ENCODE results near the gene PACRG.

The PACRG gene

GRCh38 chr6:163098827-163099479, 371.2 kb downstream of the PACRG start:
- TF ChIP-seq, protein P1, sequence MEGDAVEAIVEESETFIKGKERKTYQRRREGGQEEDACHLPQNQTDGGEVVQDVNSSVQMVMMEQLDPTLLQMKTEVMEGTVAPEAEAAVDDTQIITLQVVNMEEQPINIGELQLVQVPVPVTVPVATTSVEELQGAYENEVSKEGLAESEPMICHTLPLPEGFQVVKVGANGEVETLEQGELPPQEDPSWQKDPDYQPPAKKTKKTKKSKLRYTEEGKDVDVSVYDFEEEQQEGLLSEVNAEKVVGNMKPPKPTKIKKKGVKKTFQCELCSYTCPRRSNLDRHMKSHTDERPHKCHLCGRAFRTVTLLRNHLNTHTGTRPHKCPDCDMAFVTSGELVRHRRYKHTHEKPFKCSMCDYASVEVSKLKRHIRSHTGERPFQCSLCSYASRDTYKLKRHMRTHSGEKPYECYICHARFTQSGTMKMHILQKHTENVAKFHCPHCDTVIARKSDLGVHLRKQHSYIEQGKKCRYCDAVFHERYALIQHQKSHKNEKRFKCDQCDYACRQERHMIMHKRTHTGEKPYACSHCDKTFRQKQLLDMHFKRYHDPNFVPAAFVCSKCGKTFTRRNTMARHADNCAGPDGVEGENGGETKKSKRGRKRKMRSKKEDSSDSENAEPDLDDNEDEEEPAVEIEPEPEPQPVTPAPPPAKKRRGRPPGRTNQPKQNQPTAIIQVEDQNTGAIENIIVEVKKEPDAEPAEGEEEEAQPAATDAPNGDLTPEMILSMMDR (IDR thresholded peaks at IDR 0.05; ENCODE audit: insufficient read depth, low read depth, low read length, missing control alignments): no peak
- no peak overlapping the region for H3K4me3 ChIP-seq (ENCODE audit: low read length)
- DNase-seq (ENCODE audit: low read depth): no peak

- TF ChIP-seq, protein P1 (IDR thresholded peaks at IDR 0.05; ENCODE audit: insufficient read depth, low read depth, low read length, missing control alignments): no peak
- H3K4me3 ChIP-seq (ENCODE audit: low read length): no peak overlapping the region
- no peak for DNase-seq (ENCODE audit: low read depth)
Measured at GRCh38 chr6:163099621-163100171, 371.9 kb downstream of the PACRG start.

DNA sequence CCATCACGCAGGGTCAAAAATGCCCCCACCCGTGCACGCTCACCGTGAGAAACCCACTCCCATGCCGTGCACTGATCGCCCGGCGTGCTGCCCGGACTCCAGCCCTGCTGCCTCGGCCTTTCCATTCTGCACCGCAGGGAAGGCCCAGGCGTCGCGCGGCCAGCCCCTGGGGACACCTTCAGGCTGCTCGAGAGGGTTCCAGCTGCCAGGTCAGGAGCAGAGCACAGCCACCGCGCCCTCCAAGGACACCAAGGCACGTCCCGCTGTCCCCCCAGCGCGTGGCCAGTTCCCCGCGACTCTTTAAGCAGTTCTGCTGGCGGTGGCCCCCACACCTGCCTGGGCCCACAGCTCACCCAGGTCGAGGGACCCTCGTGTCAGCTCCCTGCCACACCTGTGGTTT, 372.5 kb downstream of the PACRG start:
- DNase-seq (ENCODE audit: low read depth): no peak
- TF ChIP-seq, protein P1 (IDR thresholded peaks at IDR 0.05; ENCODE audit: insufficient read depth, low read depth, low read length, missing control alignments): no peak
- H3K4me3 ChIP-seq (ENCODE audit: low read length): no peak overlapping the region

- no peak for DNase-seq (ENCODE audit: low read depth)
- TF ChIP-seq, protein P1 (IDR thresholded peaks at IDR 0.05; ENCODE audit: insufficient read depth, low read depth, low read length, missing control alignments): no peak
- no peak overlapping the region for H3K4me3 ChIP-seq (ENCODE audit: low read length)
Measured at GRCh38 chr6:163113358-163113962, 385.7 kb downstream of the PACRG start.

- no peak for DNase-seq (ENCODE audit: low read depth)
- no peak overlapping the region for H3K4me3 ChIP-seq (ENCODE audit: low read length)
- TF ChIP-seq, protein P1 (IDR thresholded peaks at IDR 0.05; ENCODE audit: insufficient read depth, low read depth, low read length, missing control alignments): no peak
Measured at GRCh38 chr6:163118941-163119340, 391.2 kb downstream of the PACRG start.

DNA sequence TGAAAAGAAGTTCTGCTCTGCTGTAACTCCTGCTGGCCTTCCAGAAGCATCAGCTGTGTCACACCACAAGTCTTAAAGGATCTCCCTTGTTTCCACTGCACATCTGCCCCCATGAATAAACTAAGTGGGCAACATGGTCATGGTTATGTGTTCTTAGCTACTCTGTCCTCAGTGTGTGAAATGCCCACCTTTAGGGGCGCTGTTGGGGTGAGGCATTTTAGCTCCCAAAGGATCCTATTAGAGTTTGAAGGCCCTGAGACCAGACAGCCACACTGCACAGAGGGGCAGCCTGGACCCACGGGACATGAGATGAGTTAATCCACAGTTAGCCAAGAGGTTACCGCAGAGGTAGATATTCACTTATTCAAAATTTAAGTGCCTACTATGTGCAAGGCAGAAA, 392.4 kb downstream of the PACRG start:
- TF ChIP-seq, protein P1 (IDR thresholded peaks at IDR 0.05; ENCODE audit: insufficient read depth, low read depth, low read length, missing control alignments): no peak
- no peak for DNase-seq (ENCODE audit: low read depth)
- H3K4me3 ChIP-seq (ENCODE audit: low read length): no peak overlapping the region
